A549 (cell line): ENCODE data around the gene NOS3.

ENCODE experiments used
- CTCF ChIP-seq: fragments of >200 bp; sonication (Bioruptor Twin); formaldehyde crosslinking; IDR thresholded peaks from 3 replicates; pipeline ENCODE4 v1.5.1; 2016
- E2F6 ChIP-seq: IDR thresholded peaks from 2 replicates; pipeline ENCODE4 v1.6.1; 2012; ENCODE audit warnings: low read depth, borderline replicate concordance
- EP300 ChIP-seq, 2 experiments: fragments of >200 bp; sonication (Bioruptor Twin); formaldehyde crosslinking; IDR thresholded peaks; 2 replicates in 1 of 2; 3 replicates in 1 of 2; pipeline ENCODE4 v1.6.1; 2016 to 2017
- HMGXB4 ChIP-seq: fragments of 250-450 bp; sonication (Bioruptor Pico); IDR thresholded peaks from 2 replicates; pipeline ENCODE4 v1.5.0; 2021; ENCODE audit warnings: mild to moderate bottlenecking, moderate library complexity, borderline replicate concordance
- MAX ChIP-seq: IDR thresholded peaks from 2 replicates; pipeline ENCODE4 v1.6.1; 2012
- MYC ChIP-seq: IDR thresholded peaks from 2 replicates; pipeline ENCODE4 v1.6.1; 2012; ENCODE audit warnings: mild to moderate bottlenecking, inconsistent platforms, low read length, improper control_type of control experiment, borderline replicate concordance
- PBX3 ChIP-seq: IDR thresholded peaks from 2 replicates; pipeline ENCODE4 v1.6.1; 2012
- PHF8 ChIP-seq: fragments of 200-600 bp; sonication (generic); IDR thresholded peaks from 2 replicates; pipeline ENCODE4 v1.6.1; 2016; ENCODE audit warnings: low read depth, mild to moderate bottlenecking, antibody characterized with exemption, moderate library complexity, borderline replicate concordance
- POLR2A ChIP-seq: IDR thresholded peaks from 2 replicates; pipeline ENCODE4 v1.6.1; 2012; ENCODE audit warnings: mild to moderate bottlenecking, low read length
- RAD21 ChIP-seq, 2 experiments: fragments of >200 bp in 1 of 2; sonication (Bioruptor Twin) in 1 of 2; formaldehyde crosslinking in 1 of 2; IDR thresholded peaks in 1 of 2; conservative IDR thresholded peaks in 1 of 2; 2 replicates in 1 of 2; 3 replicates in 1 of 2; pipeline ENCODE4 v1.6.1; 2012 to 2018; ENCODE audit warnings: inconsistent platforms in 1 of 2
- REST ChIP-seq: fragments of 200-600 bp; sonication (generic); IDR thresholded peaks from 2 replicates; pipeline ENCODE4 v1.6.1; 2016; ENCODE audit warnings: antibody characterized with exemption, mild to moderate bottlenecking, moderate library complexity
- RFX5 ChIP-seq: fragments of 450-650 bp; IDR thresholded peaks from 2 replicates; pipeline ENCODE4 v1.7.1; 2014; ENCODE audit warnings: antibody characterized with exemption, mild to moderate bottlenecking, moderate library complexity
- SMC3 ChIP-seq: fragments of >200 bp; sonication (Bioruptor Twin); formaldehyde crosslinking; IDR thresholded peaks from 3 replicates; pipeline ENCODE4 v1.6.1; 2018; ENCODE audit warnings: inconsistent platforms

- TF ChIP-seq POLR2A, result no peak
- TF ChIP-seq REST, result no peak
- TF ChIP-seq EP300 (IDR thresholded peaks at IDR 0.05), result no peak
- no peak for TF ChIP-seq RFX5
- no peak for TF ChIP-seq CTCF
- TF ChIP-seq RAD21 (conservative IDR thresholded peaks at IDR 0.05 in 1 of 2, IDR thresholded peaks at IDR 0.05 in 1 of 2), result no peak
- no peak for TF ChIP-seq E2F6
- no peak for TF ChIP-seq SMC3
- no peak for TF ChIP-seq MAX
- TF ChIP-seq PHF8, result no peak
- TF ChIP-seq HMGXB4, result no peak
- TF ChIP-seq PBX3, result no peak
- no peak for TF ChIP-seq MYC
Measured at GRCh38 chr7:150949564-150949963, 41.3 kb upstream of the NOS3 start.
